GM19043 (cell line): ENCODE measurements around the gene SNAP29.

Experiments
- ATAC-seq: cut with Tn5 transposase; IDR thresholded peaks from one replicate; pipeline ENCODE4 v1.9.1; 2021; ENCODE audit warnings: low read depth; ENCODE audit not compliant: unreplicated experiment

The SNAP29 gene

DNA sequence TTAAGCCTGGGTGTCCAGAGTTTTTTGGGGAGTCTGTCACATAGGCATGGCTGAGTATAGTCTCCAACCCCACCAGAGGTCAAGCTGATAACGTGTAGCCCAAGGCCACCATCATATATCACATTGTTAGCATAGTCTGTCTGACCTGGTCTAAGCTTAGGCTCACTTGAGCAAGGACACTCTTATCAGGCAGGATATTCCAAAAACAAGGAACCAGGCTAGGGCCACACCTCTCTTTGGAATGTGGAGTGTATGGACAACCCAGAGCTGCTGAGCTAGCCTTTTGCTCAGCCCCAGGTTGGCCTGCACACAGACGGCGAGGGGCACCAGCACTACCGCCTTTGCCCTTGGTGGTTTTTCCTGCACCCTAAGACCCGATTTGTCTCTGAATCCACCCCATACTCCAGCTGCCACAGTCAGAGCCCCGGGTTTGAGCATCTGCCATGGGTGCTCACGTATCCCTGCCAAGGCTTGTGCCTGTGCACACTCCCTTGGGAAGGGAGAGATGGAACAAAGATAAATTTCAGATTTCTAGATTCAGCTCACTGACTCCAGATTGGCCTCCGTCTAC, 7.2 kb downstream of the SNAP29 start:
- no peak for ATAC-seq

DNA sequence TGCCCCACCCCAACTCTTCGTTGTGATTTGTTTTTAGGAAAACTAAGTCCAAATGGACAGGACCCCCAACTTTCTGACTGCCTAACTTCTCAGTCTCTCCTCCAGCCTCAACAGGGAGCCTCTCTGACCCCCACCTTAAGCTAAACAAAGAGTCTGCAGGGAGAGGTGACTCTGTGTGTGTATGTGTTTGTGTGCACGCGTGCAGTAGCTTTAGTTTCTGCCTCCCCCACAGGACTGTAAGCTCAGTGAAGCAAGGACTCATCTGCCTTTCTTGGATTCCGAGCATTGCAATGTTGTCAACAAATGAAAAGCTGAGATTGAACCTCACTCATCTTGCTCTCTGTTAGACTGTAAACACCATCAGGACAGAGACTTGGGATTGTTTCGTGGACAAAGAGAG, 7.9 kb downstream of the SNAP29 start:
- no peak for ATAC-seq

- no peak for ATAC-seq
These were observed 8.6 kb downstream of the SNAP29 start for GRCh38 chr22:20867179-20868024.

DNA sequence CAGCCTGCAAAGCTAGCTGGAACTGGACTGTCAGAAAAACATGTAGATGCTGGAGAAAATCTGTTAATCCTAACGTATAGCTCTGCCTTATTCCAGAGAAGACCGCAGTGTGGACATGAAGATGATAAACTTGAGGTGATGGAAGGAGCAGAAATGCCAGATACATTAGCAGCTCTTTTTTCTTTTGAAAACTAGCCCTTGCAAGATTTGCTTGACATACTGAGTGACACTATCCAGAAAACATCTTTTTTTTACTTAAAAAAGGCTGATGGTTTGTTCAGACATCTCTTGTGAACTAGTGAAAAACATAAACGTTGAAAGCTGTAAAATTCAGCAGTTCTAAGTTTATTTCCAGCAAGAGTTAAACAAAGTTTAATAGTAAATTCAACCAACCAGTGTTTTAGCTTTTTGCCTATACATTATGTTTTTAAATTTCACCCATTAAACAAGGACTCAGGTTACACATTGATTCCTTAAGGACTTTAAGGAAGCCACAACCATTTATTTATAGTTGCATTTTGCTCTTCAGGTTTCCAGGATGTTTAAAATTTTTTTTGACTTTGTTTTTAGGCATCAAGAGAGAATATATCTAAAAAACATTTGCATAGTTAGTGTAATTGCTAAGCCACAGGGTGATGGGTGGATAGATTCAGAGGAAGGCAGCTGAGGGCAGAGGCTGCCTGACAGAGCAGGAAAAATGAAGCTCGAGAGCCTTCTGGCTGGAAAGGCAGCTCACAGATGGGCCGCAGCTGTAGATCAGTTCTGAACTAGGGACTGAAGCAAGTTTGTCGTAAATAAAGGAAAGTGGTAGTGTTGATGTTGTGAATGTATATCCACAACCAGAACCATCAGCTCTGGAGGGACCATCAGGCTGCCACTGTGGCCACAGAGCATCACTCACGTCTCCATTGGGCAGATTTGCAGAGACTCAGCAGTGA, 9.5 kb downstream of the SNAP29 start:
- ATAC-seq = no peak

DNA sequence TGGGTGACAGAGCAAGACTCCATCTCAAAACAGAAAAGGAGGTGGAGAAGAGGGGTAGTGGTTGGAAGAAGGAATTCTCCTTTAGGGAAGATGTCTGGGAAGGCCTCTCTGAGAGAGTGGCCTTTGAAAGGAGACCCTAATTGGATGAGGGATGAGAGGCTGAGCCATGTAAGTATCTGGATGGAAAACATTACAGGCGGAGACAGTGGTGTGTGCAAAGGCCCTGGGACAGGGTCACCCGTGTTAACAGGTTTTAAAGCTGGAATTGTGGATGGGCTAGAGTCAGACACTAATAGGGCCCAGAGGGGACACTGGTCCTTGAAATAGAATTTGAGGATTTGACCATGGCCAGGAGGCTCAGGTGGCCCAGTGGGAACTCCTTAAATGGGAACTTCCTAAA, 10.4 kb downstream of the SNAP29 start:
- ATAC-seq = no peak

- ATAC-seq = no peak
These were observed 14.4 kb downstream of the SNAP29 start for GRCh38 chr22:20873214-20873613.

GRCh38 chr22:20875296-20875695, 16.5 kb downstream of the SNAP29 start:
- no peak for ATAC-seq

DNA sequence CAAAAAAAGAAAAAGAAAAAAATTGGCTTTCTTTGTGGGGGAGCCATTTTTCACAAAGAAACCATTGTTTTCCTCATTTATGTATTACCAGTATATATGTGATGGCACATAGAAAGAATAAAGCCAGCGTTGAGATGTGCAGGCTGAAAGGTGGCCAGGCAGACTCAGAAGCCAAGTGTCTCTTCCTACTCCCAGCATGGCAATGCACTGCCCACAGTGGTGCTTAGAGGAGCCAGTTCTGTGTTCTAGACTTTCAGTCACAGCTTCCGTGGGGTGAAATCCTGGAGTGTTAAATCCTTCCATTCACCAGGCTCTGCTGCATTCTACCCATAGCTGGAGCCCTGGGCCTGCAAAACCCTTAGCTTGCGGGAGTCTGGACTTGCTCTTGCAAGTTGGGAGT, 18.9 kb downstream of the SNAP29 start:
- no peak for ATAC-seq

GRCh38 chr22:20881231-20881630, 22.4 kb downstream of the SNAP29 start:
- ATAC-seq = no peak

DNA sequence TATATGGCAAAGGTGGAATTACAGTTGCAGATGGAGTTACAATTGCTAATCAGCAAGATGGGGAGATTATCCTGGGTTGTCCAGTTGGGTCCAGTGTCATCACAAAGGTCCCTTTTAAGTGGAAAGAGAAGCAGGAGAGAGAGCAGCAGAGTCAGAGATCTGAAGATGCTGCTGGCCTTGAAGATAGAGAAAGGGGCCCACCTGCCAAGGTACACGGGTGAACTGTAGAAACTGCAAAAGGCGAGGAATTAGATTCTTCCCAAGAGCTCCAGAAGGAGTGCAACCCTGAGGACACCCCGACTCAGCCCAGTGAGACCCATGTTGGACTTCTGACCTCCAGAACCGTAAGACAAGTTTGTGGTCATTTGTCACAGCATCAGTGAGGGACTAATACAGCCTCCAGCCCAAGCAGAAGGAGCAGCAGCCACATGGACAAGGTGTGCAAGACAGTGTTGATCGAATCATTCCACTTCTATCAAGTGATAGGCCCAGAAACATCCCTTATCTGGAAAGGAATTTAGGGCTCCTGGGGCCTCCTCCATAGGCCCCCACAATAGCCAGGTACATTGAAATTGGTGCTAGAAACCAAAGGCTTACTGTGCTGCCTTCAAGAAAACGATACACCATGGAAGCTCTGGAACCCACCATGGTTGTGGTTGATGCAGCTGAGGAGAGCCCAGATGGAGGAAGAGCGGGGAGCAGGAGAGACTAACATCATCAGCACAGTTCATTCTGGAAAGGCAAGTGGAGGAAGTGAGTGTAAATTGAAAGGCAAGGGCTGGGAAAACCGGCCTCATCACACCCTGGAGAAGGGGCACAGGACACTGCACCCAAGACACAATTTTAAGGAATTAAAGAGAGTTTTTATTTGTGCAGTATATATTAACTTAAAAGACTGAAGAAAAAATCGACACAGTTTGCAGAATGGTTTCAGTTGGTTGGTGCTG, 23.3 kb downstream of the SNAP29 start:
- ATAC-seq = no peak

- ATAC-seq = no peak
These were observed 24.0 kb downstream of the SNAP29 start for GRCh38 chr22:20882855-20883254.

DNA sequence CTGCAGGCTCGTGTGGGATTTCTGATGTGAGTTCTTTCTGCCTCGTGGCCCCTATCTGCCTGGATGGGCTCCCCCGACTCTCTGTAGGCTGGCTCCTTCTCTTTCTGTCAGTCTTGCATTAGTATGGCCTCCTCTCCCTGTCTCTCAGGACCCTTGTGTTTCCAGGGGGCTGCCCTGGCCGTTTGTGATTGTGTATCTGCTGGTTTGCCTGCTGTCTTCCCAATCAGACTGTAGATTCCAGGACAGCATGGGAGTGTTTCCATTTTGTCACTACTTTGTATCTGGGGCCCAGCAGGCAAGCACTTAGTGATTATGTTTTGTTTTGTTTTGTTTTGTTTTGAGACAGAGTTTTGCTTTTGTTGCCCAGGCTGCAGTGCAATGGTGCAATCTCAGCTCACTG, 25.6 kb downstream of the SNAP29 start:
- ATAC-seq = no peak

DNA sequence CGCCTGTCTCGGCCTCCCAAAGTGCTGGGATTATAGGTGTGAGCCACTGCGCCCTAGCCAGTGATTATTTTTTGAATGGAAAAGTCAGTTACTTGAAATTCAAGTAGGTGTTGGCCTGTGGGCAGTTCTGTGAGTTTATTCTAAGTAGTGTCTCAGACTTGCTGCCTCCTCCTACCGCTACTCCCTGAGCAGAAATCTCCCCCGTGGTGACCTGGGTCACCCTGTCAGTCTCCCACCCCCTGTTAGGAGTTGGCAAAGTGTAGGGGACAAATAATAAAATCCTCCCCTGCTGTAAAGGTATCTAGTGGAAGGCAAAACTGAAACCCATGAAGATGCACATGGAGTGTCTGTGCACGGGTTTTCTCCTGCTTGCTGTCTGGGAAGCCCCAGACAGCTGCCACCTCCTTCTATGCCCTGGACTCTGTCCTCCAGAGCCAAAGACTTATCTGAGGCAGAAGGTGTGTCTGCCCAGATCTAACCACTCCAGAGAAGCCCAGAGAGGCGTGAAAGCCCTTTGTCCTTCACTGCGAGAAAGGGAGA, 26.3 kb downstream of the SNAP29 start:
- no peak for ATAC-seq

DNA sequence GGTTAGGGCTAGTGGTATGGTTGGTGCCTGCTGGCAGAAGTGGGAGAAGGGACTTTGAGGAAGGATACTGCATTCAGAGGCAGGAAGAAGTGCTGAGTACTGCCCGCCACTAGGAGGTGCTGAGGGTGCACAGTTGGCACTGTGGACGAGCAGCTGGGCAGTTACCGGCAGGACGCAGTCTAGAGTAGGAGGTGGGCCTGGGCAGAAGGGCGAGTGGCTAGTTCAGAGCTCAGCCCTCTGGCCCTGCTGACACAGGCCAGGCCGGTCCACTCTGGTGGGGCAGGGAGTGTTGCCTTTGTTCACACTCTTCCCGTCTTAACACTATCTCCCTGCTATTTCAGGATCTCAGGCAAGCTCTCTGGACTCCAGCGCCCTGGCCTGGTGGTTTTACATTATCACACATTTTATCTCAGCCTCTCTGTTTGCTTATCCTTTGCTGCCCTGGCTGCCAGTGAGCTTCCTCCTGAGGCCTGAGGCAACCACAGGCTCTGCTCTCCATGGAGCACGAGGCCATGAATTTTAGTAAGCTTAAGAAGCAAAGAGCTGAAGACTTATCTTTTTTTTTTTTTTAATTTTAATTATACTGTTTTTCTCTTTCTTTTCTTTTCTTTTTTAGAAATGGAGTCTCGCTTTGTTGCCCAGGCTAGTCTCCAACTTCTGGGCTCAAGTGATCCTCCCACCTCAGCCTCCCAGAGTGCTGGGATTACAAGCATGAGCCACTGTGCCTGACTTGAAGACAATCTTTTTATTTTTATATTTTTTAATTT, 26.9 kb downstream of the SNAP29 start:
- no peak for ATAC-seq

DNA sequence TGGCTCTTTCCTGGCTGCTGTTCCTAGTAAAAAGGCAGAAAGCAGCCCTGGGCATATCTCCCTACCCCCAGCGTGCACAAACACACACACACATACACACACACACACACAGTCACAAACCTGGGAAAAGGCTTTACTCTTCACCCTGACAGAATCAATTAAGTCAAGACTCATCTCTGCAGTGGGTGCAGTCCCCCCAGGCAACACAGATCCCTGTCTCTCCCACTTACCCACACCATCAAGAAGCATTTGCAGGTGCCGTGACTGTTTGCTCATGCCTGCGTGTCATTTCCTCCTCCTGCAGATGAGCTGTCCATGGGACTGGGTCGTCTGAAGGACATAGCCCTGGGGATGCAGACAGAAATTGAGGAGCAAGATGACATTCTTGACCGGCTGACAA, 28.6 kb downstream of the SNAP29 start:
- ATAC-seq = no peak

DNA sequence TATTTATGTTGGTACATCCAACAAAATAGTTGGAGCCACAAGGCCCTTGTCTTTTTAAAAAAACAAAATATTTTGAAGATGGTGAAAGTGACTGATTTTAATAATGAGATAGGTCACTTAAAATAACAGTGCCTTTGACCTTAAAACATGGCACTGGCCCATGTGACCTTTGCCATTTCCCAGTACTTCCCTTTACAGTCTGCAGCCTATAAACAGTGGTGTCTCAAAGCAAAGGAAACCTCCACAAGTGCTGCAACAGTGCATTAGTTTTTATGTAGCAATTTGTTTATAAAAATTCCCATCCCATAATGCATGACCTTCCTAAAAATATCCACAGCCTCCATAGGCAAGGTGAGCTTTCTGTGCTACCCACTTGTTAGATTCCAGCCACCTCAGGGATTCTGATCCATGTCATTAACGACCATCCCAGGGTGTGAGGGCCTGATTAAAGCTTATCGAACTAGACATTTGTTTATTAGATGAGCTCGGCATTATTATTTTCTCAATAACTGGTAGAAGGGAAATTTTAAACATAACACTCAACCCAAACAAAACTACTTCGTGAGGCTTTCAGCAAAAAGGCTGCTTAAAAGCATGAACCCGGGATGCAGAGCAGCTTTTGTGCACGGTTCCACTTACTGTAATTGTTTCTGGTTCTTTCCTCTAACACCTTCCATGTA, 30.4 kb downstream of the SNAP29 start:
- no peak for ATAC-seq

- no peak for ATAC-seq
These were observed 31.2 kb downstream of the SNAP29 start for GRCh38 chr22:20889904-20890540.

GRCh38 chr22:20890975-20891374, 32.2 kb downstream of the SNAP29 start:
- ATAC-seq = no peak
